CD4-positive, alpha-beta T cell treated with Interleukin-6 for 4 hours (primary cell): ENCODE data around the gene SGPP2.
"Not testable (repeated sequence)": the region's sequence is repeated elsewhere in the genome, so short reads cannot be mapped to it uniquely, and the experiment has no call there.

Experiments used
- DNase-seq: peaks from one replicate; pipeline ENCODE4 v3.0.0-alpha.2; 2020; ENCODE audit warnings: mixed read lengths

Gene SGPP2

GRCh38 chr2:222535477-222535876, 111.1 kb downstream of the SGPP2 start:
- DNase-seq: no peak

- DNase-seq: no peak
Measured at GRCh38 chr2:222538535-222538934, 114.2 kb downstream of the SGPP2 start.

- DNase-seq: no peak
Measured at GRCh38 chr2:222544661-222545060, 120.3 kb downstream of the SGPP2 start.

- DNase-seq: no peak
Measured at GRCh38 chr2:222545823-222546795, 121.8 kb downstream of the SGPP2 start.

GRCh38 chr2:222547083-222547482, 122.7 kb downstream of the SGPP2 start:
- DNase-seq: no peak

- no peak for DNase-seq
Measured at GRCh38 chr2:222548992-222549391, 124.6 kb downstream of the SGPP2 start.

GRCh38 chr2:222554517-222554916, 130.2 kb downstream of the SGPP2 start:
- no peak for DNase-seq

- DNase-seq: no peak
Measured at GRCh38 chr2:222561151-222561550, 136.8 kb downstream of the SGPP2 start.

GRCh38 chr2:222561817-222562645, 137.7 kb downstream of the SGPP2 start:
- peak; percentile 19 for DNase-seq

- DNase-seq: no peak
Measured at GRCh38 chr2:222563106-222563718, 138.9 kb downstream of the SGPP2 start.

GRCh38 chr2:222563936-222564335, 139.6 kb downstream of the SGPP2 start:
- no peak for DNase-seq

- DNase-seq: no peak
Measured at GRCh38 chr2:222566229-222566628, 141.9 kb downstream of the SGPP2 start.

- no peak for DNase-seq
Measured at GRCh38 chr2:222568865-222569264, 144.5 kb downstream of the SGPP2 start.

- DNase-seq: no peak
Measured at GRCh38 chr2:222569826-222570225, 145.5 kb downstream of the SGPP2 start.

- DNase-seq: no peak
Measured at GRCh38 chr2:222572264-222572721, 147.9 kb downstream of the SGPP2 start.

- no peak for DNase-seq
Measured at GRCh38 chr2:222572751-222573174, 148.4 kb downstream of the SGPP2 start.

- no peak for DNase-seq
Measured at GRCh38 chr2:222575618-222576017, 151.3 kb downstream of the SGPP2 start.

GRCh38 chr2:222576171-222577081, 152.1 kb downstream of the SGPP2 start:
- DNase-seq: no peak

GRCh38 chr2:222577341-222577740, 153.0 kb downstream of the SGPP2 start:
- no peak for DNase-seq

- no peak for DNase-seq
Measured at GRCh38 chr2:222582928-222583327, 158.6 kb downstream of the SGPP2 start.

GRCh38 chr2:222584589-222584988, 160.2 kb downstream of the SGPP2 start:
- DNase-seq: not testable (repeated sequence)

GRCh38 chr2:222591661-222592060, 167.3 kb downstream of the SGPP2 start:
- no peak for DNase-seq
